ENCODE data around the gene UGT1A4.

Gene UGT1A4

DNA sequence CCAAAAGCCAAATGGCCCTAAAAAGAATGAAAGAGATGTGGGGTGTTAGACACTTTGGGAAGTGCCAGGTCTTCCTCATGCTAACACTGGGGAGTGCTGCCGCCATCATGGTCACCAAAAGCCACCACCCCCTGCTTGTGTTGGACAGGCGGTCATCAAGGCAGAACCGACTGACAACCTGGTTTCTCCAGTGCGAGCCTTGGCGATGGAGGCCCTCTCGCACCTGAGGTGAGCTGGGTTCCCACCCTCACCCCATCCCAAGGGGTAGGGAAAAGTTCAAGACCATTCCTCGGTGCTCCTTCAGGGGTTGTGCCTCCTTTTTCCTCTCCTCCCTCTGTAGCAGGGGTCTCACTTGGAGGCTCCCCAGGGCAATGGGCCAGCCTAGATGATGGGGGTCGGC lies 93.2 kb downstream of the UGT1A4 start:
- DNase-seq (ENCODE audit: low read depth): no peak

DNA sequence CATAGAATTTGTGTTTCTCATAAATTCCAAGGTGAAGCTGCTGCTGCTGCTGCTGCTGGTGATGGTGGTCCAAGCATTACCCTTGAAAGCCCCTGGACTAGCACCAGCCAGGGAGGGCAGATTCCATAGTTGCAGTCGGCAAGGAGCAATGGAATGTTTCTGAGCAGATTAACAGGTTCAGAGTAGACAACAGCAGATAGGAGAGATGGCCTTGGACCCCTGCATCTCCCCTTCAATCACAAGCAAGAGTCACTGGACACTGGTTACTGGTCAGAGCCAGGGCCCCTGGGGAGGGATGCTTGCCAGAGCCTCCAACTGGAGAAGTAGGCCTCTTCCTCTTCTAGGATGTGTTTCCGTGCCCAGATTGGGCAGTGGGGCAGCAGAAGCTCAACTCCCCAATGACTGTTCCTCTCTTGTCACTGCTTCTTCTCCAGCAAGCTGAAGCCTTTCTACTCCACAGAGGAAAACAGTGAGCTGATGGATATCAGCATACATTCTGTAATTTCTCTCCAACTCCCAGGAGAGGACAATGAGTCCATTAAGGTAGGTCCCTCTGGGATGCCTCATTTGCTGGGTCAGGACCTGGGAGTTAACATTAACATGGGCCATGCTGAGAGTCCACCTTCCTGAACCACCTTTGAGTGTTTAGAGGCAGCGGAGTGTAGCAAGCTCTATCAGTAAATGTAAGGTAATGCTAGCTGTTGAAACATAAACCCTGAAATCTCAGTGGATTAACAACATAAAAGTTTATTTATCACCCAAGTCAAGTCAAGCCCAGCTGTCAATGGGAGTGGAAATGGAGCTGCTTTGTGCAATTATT lies 94.9 kb downstream of the UGT1A4 start:
- DNase-seq (ENCODE audit: low read depth): no peak

DNA sequence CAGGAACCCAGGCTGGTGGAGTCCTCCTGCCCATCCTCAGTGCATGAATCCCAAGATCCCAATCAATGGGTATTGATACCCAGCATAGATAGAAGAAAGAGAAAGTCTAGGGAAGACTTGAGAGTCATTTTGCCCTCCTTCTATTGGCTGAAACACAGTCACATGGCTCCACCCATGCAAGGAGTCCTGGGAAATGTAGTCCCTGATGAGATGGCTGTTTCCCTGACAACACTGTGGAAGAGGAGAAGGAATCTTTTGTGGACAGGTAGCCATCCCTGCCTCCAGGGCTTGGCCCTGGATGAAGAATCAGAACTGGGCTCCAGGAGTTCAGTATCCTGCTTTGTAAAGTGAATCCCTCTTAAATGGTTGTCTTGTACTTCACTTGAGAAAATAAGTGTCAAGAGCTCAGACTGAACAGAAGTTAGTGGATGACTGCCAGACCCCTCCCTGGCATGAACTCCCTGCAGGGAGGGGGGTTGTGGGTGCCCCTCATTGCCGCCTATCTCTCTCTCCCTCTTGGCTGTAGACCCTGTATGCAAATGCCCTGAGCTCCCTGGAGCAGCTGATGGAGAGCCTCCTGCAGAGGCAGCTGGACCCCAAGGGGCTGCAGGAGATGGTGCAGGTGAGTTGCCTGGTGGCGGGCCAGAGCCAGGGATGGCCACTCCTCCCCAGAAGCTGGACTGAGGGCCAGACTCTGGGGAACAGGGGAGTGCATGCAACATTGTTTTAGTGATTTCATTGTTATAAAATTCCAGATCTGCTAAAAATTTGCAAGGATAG lies 95.7 kb downstream of the UGT1A4 start:
- DNase-seq (ENCODE audit: low read depth): no peak

DNA sequence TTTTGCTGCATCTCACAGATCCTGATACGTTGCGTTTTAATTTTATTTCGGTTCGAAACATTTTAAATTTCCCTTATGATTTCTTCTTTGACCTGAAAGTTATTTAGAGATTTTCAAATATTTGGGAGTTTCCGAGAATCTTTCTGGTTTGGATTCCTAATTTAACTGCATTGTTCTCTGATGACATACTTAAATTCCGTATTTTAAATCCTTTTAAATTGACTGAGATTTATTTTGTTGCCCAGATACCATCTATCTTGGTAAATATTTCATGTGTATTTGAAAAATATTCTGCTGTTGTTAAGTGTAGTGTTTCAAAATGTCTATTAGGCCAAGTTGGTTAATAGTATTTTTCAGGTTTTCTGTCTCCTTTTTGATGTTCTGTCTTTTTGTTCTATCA lies 97.3 kb downstream of the UGT1A4 start:
- DNase-seq (ENCODE audit: low read depth): no peak

DNA sequence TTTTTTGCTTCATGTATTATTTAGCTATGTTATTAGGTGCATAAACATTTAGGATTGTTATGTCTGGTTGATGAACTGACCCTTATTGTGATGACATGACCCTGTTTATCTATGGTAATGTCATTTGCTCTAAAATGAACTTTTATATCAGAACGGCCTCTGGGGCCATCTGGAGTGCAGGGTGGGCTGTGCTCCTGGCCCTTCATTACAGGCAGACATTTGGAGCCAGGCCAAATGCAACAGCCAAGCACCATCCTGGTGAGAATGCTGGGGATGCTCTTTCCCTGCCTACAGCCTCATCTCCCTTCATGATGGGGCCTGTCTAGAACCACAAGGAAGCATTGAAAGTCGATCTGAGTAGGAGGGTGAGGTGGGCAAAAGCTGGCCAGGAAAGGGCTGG lies 97.8 kb downstream of the UGT1A4 start:
- no peak for DNase-seq (ENCODE audit: low read depth)

DNA sequence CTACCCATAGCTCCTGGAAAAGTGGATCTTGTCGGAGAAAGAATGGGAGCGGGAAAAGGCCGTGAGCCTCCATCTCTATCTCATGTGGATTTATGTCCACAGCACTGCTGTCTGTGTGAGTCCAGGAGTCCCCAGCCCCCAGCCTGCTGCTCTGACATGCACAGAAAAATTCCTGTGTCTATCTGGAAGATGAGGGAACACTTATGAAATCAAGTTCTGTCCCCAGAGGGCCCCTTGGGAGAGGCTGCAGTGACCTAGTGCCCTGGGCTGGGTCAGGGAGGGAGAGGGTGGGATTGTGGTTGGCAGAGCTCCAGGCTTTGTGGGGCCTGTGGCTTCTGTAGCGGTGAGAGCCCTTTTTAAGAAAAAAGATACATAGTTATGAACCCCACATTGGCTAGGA lies 98.2 kb downstream of the UGT1A4 start:
- no peak for DNase-seq (ENCODE audit: low read depth)

DNA sequence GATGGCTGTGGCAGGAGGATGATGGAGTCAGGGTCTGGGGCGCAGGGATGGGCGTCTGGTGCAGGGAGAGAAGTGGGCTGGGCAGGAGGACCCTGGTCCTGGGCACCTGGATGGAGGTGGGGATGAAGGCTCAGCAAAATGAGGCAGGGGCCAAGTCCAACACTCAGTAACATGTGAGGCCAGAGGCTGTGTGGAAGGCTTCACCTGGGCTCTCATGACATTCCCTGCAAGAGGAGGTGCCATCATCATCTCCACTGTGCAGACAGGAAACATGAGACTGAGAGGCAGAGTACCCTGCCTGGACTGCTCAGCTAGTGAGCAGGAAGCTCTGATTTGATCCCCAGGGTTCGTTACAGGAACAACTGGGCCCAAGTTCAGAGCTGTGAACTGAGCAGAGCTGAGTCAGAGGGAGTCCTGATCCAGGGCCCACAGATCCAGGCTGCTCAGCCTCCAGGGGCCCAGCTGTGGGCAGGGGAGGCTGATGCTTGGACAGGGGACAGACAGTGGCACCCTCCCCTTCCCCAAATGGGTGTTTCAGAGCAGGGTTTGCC lies 98.9 kb downstream of the UGT1A4 start:
- no peak for DNase-seq (ENCODE audit: low read depth)

DNA sequence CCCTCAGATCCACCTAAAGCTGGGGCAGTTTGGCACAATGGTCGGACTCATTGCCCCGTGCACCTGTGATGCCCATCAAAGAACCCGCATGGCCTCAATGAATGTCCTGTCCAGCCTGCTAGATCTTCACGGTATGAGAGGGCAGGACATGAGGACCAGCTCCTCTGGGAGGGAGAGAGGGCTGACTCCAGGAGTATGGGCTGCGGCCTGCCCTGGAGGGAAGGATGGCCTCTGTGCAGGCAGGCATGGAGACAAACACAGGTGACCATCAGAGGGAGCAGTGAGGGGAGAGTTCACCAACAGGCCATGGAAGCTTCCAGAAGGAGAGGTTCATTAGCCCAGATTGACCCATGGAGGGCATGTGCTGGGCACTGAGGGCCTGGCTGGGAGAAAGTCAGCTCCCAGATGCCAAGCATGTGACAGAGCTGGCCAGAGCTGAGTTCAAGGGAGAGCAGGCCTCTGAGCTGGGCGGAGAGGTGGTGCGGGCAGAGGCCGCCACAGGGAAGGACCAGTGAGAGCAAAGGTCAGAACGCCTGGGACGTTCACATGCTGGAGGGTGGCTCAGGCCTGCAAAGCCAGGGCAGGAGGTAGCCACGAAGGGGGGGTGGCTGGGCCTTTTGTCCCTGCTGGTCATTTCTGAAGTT lies 99.6 kb downstream of the UGT1A4 start:
- DNase-seq (ENCODE audit: low read depth): no peak

DNA sequence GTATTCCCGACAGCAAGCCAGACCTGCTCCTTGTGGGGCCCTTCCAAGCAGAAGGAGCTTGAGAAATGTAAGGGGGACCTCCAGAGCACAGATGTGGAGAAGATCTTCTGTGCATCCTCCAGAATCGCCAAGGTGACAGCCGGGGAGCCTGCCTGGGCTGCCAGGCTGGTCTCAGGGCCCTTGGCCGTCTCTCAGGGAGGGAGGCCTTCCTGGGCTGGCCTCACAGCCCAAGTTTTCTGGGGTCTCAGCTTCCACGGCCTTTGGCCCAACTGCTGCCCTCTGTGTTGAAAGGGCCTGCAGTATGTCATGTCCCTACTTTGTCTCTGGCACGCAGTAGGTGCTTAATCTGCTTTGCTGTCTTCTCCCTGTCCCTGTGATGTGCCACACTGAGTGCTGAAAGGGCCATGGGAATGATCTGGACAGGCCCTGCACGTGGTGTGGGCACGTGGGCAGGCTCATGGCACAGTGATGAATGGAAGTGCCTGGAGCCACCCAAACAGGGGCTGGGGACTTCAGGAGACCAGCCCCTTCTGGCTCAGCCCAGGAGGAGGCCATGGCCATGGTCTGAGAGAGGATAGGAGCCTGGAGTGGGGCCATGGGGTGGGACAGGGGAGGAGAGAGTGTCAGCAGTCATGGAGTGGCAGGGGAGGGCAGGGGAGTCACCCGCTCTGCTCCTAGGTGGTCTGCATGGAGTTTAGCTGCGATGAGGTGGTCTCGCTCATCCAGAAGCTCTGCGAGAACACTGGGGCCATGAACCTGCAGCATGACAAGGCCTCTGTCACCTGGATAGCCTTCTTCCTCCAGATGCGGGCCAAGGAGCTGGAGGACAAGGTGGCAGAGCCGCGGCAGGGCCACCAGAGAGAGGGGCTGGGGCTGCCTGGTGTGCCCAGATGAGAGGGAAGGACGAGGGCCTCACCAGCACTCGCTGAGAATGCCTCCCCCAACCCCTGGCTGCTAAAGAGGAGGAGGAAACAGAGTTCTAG lies 100.4 kb downstream of the UGT1A4 start:
- DNase-seq (ENCODE audit: low read depth): no peak

DNA sequence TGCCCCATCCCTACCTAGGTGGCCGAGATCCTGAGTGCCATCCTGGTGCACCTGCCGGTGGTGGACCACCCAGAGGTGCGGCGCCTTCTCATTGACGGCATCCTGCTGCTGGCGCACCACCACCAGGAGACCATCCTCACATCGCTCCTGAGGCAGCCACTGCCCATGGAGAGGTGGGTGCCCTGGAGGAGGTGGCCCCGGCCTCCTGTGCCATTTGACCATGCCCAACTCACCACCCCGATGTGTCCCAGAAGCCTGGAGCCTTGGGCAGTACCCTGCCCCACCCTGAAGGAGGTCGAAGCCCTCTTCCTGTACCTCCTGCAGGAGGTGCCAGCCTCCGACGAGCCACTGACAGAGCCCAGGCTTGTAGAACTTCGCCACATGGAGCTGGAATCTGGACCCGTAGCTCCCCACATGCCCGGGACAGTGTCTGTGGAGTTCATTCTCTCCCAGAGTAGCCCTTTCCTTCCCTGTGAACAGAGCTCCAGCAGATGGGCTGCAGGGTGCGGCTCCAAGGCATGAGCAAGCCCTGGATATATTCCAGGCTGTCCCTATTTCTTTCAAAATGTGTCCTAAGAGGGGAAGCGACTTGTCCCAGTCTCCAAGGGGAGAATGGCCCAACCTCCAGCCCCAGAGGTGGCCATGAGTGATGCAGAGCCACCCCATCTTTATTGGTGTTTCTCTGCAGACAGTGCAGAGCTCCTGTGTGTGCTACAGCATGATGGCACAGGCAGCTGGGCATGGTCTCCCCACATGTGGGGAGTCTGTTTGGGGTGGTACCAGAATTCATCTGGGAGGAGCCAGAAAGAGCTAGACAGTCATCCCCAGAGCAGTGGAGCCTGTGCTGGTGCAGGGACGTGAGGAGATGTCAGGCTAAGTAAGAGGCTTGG lies 101.6 kb downstream of the UGT1A4 start:
- DNase-seq (ENCODE audit: low read depth): no peak

DNA sequence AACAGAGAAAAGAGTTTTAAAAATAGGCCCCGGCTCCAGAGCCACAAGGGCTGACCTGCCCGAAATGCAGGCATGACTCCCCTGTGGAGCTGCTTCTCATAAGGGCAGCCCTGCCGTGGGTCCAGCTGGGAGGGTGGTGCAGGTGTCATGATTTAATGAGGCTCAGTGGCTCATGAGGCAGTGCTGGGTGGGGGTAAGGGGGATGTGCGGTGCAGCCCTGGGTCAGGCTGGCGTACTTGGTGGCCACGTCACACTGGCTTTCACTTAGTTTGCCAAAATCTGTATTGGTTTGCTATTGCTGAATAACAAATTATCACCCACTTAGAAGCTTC lies 102.2 kb downstream of the UGT1A4 start:
- no peak for DNase-seq (ENCODE audit: low read depth)

DNA sequence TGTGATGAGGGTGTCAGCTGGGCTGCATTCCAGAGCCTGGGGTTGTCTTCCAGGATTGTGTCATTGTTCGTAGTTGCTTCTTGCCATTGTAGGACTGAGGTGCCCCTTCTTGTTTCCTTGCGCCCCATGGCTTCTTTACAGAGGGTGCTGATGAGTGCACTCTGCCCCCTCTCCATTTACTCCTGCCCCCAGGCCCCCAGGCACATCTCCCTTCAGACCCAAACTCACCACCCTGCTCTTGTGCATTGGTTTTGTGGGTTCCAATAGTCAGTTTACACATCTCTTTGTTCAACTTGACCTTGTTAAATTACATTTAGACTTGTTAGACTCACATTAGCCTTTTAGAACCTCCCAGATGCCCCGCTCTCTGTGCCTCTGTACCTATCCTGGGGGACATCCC lies 102.7 kb downstream of the UGT1A4 start:
- DNase-seq (ENCODE audit: low read depth): no peak

DNA sequence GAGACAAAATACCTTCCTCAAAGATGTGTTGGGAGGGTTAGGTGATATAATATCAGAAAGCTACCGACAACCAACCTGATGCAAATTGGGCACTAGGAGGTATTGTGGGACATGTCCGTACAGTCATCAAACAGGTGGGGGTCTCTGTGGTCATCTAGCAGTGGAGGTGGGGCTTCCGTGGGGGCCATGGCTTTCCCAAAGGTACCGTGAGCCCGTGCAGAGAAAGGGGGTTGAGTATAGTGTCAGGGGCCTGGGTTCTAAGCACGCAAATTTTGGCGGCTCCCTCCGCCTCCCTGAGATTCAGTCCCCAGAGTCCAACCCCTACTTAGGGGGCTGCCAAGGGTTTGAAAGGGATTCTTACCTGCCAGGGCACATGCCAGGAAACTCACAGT lies 103.2 kb downstream of the UGT1A4 start:
- DNase-seq (ENCODE audit: low read depth): no peak

DNA sequence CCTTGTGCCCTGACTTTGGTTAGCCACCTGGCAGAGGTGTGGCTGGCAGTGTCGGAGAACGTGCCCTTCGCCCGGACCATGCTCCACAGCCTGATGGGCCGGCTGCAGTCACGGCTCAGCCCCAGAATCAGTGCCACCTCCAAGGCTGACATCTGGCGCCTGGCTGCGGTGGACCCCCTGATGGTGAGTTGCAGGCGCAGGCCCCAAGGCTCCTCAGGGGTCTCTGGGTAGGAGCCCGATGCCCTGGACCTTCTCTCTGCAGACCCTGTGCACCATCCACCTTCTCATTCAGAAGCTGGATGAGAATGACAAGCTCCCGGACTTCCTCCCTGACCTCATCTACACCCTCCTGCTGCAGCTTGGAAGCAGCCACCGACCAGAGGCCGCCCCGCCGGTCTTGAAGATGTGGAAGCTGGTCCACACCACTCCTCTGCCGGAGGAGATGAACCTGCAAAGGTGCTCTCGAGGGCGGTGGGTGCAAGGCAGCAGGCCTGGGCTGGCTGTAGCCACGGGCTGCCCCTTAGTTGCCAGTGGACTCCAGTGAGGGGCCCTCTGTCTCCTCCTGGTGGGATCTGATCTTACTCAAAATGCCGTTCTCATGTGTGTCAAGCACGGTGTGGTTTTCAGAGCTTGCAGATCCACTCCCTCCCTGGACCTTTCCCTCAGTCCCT lies 103.7 kb downstream of the UGT1A4 start:
- DNase-seq (ENCODE audit: low read depth): no peak

All from stimulated activated CD8-positive, alpha-beta memory T cell treated with anti-CD3 and anti-CD28 coated beads, Interleukin-7, amount 100 ng/mL, for 24 hours (primary cell).